Activated CD4-positive, alpha-beta T cell treated with anti-CD3 and anti-CD28 coated beads for 48 hours (primary cell): ENCODE measurements around the gene ZNF862.
A peak's percentile ranks its signal among the peaks of the same experiment; 100 is the strongest.

Source experiments
- DNase-seq: peaks from one replicate; pipeline ENCODE4 v3.0.0-alpha.2; 2020

ZNF862 gene

DNA sequence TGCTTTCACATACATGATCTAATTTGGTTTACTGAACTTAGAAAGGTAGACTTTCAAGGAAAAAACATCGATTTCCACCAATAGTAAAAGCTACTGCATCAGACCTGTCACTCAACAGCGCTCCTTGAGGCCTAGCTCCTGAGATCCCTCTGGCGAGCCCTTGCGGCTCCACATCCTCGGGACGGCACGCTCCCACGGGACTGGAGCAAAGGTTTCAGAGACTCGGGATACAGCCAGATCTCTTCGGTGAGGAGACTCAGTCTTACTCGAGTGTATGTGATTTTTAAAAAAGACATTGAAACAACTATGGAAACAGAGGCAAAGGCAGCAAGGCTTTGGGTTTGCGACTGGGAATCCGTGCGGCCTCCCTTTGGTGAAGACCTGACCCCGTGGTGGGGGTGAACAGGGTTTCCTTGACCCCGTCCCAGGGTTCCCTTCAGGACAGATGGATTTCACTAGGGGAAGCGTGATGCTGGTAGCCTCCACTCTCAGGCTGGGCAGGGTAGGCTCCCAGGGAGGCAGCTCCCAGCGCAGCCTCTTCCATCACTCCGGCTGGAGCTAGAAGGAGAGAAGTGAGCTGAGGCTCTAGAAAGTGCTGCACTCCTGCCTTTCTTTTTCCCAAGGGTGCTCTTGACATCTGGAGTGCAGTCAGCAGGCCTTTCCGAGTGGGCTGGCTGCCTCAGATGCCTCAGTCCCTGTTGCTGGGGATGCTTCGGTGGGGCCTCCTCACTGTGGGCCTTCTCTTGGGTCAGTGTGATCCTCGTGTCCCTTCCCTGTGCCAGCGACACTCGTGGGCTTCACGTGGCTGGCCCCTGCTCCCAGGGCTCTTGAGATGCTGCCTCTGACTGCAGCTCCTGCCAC is 29.8 kb downstream of the ZNF862 start:
- no peak for DNase-seq

DNA sequence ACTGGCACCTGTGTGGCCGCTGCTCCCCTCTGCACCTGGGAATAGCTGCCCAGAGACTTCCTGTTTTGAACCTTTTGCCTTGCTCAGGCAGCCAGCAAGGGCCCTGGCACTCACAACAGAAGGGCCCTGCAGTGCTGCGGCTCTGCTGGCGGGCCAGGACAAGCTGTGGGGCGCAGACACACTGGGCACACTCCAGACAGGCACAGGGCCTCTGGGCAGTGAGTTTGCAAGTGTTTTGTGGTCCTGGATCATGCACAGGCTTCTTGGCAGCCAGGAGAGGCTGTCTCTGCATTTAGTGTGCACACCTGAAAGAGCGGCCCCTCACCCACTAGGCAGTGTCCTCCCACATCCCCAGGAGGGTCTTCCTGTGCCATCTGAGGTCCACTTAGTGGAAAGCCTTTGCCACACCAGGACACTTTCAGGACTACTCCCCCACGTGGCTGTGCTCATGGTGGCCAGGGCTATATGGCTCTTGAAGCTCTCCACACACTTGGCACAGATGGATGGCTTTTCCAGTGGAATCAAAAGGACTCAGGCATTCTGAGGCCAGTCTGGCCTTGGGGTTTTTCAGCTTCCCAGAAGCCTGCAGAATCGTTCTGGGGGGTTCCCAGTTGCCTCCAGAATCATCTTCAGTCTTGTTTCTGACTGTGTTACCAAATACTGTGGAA is 30.6 kb downstream of the ZNF862 start:
- no peak for DNase-seq

DNA sequence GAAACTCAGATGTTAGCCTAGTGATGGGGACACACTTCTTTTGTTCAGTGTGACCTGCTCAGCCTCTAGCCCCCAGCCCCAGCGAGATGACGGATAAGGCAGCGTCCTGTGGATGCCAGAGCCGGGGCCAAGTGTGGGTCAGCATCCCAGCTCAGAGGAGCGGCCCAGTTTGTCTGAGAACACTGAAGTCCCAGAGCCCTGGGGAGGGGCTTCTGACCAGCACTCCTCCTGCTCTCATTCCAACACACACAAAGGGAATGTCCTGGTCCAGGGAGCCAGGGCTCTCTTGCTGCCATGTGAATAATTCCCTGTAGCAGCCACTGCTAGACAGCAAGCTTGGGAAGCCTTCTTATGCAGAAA is 31.1 kb downstream of the ZNF862 start:
- DNase-seq: no peak

DNA sequence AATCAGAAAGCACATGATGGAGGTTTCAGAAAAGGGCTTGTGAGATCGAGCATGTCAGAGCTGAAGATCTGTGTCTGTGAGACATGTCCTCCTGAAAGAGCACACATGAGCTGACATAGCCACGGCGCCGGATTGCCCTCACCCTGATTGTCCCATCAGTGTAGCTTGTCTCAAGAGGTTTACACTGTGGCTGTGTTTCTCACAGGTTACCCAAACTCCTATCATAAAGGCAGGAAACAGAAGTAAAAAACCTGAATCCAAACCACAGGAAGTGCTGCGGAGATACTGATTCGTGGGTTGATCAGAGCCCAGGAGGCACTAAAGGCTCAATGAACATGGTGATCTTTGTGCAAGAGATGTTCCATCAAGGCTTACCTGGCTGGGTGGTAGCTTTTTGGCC is 31.7 kb downstream of the ZNF862 start:
- no peak for DNase-seq

DNA sequence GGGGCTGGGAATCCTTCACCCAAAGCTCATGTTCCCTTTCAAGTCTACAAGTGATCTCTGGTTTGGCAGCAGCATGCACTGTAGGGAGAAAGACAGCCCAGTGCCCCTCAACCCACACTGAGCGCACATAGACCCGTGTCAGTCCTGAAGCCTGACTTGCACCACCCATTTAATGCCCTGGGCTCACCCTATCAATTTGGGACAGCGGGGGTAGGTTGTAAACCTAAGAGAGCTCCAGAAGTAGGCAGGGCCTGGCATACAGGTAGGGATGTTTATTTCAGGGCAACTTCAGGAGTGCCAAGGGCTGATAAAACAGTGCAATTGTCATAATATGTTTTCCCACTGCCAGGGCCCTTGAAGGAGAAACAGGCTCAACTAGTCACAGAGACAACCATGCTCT is 32.1 kb downstream of the ZNF862 start:
- DNase-seq: no peak

DNA sequence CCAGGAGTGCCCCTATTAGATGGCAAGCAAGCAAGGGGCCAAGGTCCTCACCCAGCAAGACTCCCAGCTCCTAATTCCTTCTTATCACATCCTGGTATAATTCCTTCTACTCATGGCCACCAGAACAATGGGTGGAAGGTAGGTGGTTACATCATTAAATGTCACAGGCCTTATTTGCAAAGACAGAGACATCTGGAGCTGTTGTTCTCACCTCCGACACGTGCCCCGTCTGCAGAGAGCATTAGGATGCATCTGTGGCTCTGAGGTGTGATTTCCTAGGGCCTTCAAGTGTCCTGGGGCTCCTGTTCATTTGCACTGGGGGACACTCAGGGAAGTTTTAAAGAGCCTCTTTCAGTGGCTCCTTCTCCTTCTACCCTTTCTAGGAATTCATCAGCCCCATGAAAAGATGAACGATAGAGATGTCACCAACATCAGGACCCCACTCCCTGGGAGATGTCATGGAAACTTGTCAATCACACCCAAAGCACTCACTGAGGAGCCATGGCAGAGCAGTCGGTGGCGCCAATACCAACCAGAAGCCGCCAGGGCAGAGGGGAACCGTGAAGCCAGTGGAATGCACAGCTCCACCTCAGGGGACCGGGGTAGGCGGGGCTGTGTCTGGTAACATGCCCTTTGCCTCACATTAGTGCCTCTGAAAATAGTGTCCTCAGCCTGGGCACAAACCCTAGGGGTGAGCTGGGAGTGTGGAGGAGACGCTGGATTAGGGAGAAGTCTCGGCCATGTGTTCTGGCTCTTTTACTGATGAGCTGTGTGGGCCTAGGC is 32.7 kb downstream of the ZNF862 start:
- peak; percentile 52 for DNase-seq

DNA sequence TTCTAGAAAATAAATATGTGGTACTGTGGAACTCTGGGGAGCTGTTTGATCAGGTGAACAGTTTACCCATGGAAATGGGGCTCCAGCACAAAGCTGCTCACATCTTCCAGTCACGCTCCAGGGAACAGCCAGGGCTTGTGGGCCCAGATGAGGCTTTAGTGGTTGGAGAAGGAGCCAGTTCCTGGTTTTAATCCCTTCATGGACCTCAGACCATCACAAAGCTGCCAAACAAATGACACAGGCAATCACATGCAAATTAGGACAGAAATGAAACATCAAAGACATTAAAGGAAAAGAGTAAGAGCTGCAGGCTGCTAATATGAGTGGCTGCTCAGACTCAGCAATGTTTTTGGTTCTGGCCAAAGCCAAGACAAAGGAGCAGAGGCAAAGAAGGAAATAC is 33.4 kb downstream of the ZNF862 start:
- DNase-seq: no peak

DNA sequence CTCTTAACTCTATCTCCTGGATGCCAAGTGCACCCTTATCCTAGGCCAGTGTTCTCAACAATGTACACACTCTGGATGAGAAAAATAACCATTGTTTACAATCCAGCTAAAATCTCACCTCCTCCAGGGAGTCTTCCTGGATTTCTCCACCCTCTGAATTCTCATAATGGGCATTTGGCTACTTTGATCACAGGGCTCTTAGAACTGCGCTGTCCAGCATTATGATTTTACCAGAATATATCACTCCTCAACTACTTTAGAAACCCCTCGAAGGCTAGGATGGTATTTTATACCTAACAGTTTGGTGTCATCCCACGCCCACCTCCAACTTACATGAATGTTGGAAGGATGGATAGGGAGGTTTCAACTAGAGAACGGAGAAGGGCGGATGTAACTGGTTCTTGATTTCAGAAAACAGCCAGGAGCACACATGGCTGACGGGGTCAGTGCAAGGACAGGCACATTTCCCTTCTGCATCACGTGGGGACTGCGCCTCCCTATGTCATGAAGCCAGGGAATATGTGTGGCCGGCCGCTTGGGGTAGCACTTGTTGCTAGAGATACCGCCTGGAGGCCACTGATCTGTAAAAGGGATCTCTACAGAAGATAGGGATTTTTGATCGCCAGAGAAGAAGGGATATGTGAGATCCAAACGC is 34.4 kb downstream of the ZNF862 start:
- DNase-seq: peak; percentile 61

DNA sequence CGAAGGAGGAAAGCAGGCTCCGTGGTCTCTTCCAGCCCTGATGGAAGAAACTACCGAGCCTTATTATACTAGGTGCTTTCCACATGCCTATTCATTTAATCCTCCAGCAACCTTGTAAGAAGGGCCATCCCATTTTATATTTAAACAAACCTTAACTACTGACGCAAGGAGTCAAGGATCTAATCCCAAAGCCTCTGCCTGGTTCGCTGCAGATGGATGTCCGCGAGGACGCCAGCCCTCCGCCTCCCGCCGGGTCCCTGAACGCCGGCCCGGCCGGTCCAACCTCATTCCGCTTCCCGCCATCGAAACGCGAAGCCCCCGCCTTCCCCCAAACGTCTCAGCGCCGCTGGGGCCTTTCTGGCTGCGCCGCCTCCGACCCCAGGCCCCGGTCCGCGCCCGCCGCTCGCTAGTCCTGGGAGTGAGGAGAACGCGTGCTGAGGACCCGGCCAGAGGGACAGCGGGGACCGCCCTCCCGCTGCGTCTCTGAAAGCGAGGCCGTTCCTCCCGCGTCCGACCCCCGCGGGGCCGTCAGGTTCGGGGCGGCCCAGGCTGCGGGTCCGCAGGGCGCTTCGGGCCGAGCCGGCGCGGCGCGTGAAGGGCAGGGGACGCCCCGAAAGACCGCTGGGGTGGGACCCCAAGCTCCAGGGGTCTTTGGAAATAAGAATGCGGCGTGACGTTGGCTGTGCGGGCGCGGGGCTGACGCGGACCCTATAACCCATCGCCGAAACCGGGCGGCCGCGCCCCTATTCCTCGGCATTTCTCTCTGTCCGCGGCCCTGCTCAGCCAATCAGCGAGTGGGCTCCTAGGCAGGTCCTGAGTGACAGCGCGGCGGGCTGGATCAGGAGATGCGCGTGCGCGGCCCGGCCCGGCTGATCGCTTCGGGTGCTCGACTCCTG is 35.1 kb downstream of the ZNF862 start, which contains the start of gene ATP6V0E2:
Gene ATP6V0E2 (plus strand): TSS at position 896 of the 896 bp plus-strand sequence. CDS start 97 bp downstream, outside the sequence.
- DNase-seq: peak; percentile 96

DNA sequence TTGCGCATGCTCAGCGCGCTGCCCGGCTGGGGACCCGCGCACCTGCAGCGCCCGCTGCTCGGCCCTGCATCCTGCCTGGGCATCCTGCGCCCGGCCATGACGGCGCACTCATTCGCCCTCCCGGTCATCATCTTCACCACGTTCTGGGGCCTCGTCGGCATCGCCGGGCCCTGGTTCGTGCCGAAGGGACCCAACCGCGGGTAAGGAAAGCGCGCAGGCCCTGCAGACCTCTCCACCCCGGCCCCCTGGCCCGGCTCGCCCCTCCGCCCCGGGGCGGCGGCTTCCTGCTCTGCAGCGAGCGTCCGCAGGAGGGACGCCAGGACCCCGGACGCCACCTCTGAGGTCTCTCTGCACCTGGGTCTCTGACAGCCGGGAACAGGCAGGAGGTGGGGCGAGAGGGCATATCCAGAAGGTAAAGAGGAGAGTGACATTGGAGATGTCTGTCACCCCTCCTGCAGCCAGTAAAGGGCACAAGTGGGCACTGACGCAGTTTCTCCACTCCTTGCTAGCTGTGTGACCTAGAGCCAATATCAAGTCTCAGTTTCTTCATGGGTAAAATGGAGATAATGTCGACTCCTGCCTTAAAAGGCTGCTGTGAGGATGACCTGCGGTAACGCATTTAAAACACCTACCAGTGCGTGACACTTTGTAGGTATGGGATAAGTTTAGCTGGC is 35.9 kb downstream of the ZNF862 start:
- no peak for DNase-seq

DNA sequence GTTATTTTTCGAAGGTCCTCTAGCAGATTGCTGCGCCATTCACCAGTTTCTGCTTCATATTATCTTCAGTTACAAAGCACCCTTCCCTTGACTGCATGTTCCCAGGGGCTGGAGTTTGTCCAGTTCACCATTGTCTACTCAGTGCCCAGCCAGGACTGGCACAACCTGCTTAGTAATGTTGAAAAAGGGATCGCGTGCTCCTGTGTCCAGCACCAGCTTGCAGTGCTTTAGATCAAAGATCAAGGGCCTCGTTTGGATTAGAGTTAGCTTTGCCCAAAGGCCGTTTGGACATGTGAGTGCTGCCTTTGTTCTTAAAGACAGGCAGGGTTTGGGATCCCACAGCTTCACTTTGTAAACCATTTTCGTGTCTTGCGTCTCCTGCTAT is 36.5 kb downstream of the ZNF862 start:
- DNase-seq: no peak

DNA sequence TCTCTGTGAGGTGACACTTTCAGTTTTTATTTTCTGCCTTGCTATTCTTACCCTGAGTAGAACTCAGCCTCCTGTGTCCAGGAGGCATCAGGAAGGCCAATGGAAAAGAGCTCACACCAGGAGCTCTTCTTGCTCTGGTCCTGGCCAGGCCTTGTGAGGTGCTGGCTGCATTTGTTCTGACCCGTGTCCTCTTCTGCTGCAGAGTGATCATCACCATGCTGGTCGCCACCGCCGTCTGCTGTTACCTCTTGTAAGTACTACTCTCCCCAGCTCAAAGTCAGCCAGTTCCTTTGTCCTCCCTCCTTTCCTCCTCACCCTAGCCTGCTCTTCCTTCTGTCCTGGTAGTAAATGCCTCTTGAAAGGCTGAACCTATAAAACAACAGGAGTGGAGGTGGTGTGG is 37.2 kb downstream of the ZNF862 start:
- no peak for DNase-seq

DNA sequence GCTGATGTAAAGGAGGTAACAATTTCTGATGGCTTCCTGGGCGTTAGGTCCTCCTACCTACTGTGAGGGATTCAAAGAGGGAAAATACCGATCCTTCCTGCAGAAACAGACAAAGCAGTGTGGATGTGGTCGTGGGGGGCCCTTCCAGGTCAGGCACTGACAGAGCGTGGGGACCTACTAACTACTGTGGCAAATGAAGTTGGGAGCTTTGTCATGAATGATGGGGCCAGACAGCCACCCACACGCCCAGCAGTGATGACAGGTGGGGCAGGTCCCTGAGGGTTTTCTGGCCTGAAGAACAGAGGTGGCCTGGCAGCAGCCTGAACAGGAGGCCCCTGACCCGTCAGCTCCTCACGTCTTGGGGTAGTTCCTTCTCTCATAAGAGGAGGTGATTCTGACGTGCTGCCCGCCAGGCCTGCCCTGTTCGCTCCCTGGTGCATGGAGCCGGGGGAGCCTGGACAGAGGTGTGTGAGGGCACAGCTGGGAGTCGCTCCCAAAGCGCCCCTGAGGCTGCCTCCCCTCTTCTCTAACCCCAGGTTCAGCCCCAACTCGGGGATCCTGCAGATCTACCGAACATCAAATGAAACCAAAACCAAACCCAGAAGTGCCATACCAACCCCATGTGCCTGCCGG is 39.8 kb downstream of the ZNF862 start:
- no peak for DNase-seq

DNA sequence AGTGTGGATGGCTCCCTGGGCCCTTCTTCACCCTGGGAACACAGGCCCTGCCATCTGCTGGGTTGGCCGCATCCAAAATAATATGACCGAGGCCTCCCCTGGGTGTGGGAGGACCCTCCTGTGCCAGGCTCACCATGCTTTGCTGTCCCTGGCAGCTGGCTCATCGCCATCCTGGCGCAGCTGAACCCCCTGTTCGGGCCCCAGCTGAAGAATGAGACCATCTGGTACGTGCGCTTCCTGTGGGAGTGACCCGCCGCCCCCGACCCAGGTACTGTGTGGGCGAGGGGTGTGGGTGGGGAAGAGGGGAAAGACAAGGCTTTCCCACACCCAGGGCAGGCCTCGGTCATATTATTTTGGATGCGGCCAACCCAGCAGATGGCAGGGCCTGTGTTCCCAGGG is 40.3 kb downstream of the ZNF862 start:
- no peak for DNase-seq

DNA sequence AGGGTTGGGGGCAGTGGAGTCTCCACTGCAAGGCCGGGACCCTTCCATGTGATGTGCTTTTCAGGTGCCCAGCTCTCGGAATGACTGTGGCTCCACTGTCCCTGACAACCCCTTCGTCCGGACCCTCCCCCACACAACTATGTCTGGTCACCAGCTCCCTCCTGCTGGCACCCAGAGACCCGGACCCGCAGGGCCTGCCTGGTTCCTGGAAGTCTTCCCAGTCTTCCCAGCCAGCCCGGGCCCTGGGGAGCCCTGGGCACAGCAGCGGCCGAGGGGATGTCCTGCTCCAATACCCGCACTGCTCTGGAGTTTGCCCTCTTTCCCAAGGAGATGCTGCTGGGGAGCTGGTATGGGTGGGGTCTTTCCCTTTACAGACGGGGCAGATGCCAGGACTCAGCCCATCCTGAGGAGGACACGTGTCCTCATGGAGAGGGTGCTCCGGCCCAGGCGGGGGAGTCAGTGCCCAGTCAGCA is 41.1 kb downstream of the ZNF862 start:
- no peak for DNase-seq

DNA sequence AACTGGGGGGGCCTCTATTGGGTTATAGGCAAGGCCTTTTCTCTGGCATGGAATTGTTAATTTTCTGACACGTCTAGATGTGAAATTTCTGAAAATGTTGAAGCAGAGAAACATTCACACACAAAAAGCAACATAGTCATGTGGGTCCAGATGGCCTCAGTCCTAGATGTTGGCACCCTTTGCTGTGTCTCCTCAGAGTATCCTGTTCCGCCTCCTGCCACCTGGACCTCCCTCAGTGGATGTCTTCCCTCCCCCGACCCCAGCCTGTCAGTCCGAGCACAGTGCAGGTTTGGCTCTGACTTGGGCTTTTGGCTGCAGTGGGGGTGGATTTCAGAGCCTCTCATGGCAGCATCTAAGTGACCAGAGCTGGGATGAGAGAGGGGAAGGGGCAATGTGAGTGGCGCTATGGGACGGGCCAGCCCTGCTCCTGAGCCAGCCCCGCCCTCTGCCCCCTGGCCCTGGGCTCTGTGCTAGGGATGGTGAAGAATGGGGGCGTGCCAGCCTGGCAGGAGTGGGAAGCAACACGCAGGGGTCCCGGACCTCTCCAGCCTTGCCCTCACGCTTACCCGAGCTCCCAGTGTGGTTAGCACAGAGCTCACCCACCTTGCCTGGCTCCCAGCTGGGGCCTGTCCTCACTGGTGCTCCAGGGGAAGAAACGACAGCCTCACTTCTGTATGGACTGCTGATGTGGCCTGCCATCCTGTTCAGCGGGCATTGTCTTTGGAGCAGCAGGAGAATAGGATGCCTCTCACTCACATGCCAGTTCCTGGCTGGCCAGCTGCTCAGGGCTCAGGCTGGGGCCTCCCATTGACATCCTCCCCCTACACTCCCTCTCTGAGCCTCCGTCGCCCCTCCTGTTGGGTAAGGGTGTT is 41.8 kb downstream of the ZNF862 start:
- no peak for DNase-seq

DNA sequence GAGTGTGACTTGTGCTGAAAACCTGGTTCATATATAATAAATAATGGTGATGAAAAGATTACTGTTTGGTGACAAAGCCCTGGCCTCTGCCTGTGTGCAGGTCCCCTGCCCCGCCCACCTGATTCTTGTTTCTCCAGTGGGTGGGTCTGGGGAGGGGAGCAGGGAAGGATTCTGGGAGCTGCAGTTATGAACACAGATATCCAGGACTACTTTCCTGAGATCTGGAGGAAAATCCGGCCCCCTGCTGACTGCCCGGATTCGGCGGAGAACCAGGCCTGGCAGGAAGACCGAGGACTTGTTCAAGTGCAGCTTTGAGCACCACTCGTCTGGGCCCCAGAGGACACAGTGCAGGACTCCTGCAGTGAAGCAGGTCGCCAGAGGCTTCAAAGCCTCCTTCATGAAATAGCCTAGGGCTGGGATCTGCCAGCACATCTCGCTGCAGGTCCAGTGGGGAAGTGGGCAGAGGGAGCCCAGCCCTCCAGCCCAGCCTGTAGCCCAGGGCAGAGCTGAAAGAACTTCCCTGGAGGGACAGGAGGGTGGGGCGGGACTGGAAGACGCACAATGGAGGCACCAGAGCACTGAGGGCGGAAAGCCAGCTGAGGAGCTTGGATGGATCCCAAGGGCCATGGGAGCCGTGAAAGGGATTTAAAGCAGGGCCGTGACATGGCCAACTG is 42.6 kb downstream of the ZNF862 start:
- no peak for DNase-seq

DNA sequence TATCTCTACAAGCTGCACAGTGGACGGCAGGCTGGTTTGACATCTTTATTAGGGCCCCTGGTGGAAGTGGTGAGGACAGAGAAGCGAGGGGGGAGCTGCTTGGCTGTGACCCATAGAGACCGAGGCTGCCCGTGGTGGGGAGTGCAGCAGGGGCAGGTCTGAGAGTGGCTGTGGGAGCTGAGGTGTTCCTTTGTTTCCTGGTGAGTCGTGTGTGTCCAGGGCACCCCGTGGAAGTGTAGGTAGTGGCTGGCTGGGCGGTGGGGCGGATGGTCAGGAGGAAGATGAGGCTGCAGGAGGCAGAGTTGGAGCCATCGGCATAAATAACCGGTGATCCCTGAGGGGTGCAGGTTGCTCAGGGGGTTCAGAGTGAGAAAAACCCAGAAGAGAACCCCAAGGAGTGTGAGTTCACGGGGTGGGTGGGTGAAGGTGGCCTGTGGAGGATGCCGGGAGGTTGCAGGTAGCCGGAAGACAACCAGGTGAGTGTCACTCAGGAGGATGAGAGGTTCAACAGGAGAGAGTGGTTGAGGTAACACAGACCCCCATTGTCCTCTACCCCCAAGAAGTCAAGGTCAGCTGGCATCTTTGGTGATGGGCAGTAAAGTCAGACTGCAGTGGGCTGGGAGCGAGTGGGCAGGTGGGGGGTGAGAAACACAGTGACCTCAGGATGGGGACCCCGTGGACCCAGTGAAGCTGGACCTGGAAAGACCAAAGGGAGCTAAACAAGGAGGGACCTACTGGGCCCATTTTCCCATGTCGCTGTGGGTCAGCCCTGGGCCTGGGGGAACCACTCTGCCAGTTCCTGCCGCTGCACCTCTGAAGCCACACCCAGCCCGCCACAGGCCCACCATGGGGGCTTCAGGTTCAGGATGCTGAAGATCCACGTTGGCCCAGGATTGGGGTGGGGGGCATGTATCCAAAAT is 43.4 kb downstream of the ZNF862 start:
- DNase-seq: no peak
